Esophagus squamous epithelium (tissue), 4 donors: Measurements from ENCODE around the gene ENPP7.

Source experiments
- CTCF ChIP-seq, 6 experiments: fragments of 450-650 bp in 4 of 6; fragments of 200-600 bp in 2 of 6; sonication (generic) in 2 of 6; IDR thresholded peaks; one replicate each; pipeline ENCODE4 v1.5.1; 2016 to 2019; ENCODE audit warnings: antibody characterized with exemption in 6 of 6, mild to moderate bottlenecking in 4 of 6, moderate library complexity in 4 of 6
- POLR2A ChIP-seq, 4 donors: fragments of 450-650 bp; IDR thresholded peaks; one replicate each; pipeline ENCODE4 v1.6.1; 2017; ENCODE audit warnings: antibody characterized with exemption in 4 of 4, mild to moderate bottlenecking in 4 of 4, moderate library complexity in 3 of 4

DNA sequence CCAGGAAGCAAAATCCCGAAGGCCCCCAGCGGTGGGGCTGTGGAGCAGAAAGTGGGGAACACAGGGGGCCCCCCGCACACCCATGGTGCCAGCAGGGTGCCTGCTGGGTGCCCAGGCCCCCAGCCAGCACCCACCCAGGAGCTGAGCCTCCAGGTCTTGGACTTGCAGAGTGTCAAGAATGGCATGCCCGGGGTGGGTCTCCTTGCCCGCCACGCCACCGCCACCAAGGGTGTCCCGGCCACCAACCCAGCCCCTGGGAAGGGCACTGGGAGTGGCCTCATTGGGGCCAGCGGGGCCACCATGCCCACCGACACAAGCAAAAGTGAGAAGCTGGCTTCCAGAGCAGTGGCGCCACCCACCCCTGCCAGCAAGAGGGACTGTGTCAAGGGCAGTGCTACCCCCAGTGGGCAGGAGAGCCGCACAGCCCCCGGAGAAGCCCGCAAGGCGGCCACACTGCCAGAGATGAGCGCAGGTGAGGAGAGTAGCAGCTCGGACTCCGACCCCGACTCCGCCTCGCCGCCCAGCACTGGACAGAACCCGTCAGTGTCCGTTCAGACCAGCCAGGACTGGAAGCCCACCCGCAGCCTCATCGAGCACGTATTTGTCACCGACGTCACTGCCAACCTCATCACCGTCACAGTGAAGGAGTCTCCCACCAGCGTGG is 53.7 kb downstream of the ENPP7 start:
- TF ChIP-seq CTCF (IDR thresholded peaks at IDR 0.05) (no peak), POLR2A (IDR thresholded peaks at IDR 0.05) (no peak)
